ENCODE results near the gene HPD.

The HPD gene

GRCh38 chr12:121809712-121810116, 48.9 kb downstream of the HPD start:
- DNase-seq: no peak

- DNase-seq: no peak
Observed at GRCh38 chr12:121808623-121809022, 50.0 kb downstream of the HPD start.

- DNase-seq: no peak
Observed at GRCh38 chr12:121807642-121808347, 50.9 kb downstream of the HPD start.

GRCh38 chr12:121806546-121807423, 51.9 kb downstream of the HPD start:
- DNase-seq: peak; percentile 66

GRCh38 chr12:121806009-121806545, 52.6 kb downstream of the HPD start:
- no peak for DNase-seq

- peak; percentile 48 for DNase-seq
Observed at GRCh38 chr12:121805171-121806008, 53.3 kb downstream of the HPD start.

- peak; percentile 56 for DNase-seq
Observed at GRCh38 chr12:121804417-121805111, 54.1 kb downstream of the HPD start.

GRCh38 chr12:121803861-121804416, 54.7 kb downstream of the HPD start, which contains the start of gene SETD1B:
SETD1B (plus strand) TSS chr12:121804009; CDS start chr12:121804738, 729 bp downstream.
- DNase-seq: peak; percentile 75

GRCh38 chr12:121802843-121803698, 55.6 kb downstream of the HPD start:
- DNase-seq: peak; percentile 98

- no peak for DNase-seq
Observed at GRCh38 chr12:121802485-121802842, 56.2 kb downstream of the HPD start.

- peak; percentile 73 for DNase-seq
Observed at GRCh38 chr12:121801595-121802484, 56.8 kb downstream of the HPD start.

- peak; percentile 64 for DNase-seq
Observed at GRCh38 chr12:121800694-121801594, 57.7 kb downstream of the HPD start.

GRCh38 chr12:121799842-121800693, 58.6 kb downstream of the HPD start:
- DNase-seq: peak; percentile 88

- DNase-seq: peak; percentile 94
Observed at GRCh38 chr12:121799156-121799841, 59.4 kb downstream of the HPD start.

GRCh38 chr12:121798787-121799155, 59.9 kb downstream of the HPD start:
- DNase-seq: no peak

- peak; percentile 97 for DNase-seq
Observed at GRCh38 chr12:121797937-121798786, 60.5 kb downstream of the HPD start.
